K562 (cell line): ENCODE measurements around the gene KLHL14. TPM values are rescaled to one million over a fixed set of nuclear protein-coding genes. Genes with fewer than 3 reads are reported as not detected.

Experiments
- ATAC-seq: fragments of 200-7000 bp; cut with Tn5 transposase; 3 replicates; pipeline ENCODE4 v1.9.1; 2020; ENCODE audit warnings: moderate library complexity
- BruUV-seq: library from RNA; stranded (reverse); fragments of 400-500 nt; replicated peaks from 2 replicates; lab custom pipeline; 2021; lab: Mats Ljungman, UMichigan
- CTCF ChIA-PET: fragments of 300-600 bp; formaldehyde crosslinking; extraction: SDS; loops from one replicate; lab custom pipeline; 2021; ENCODE audit warnings: low intra/inter-chr PET ratio; lab: Yijun Ruan, JAX
- POLR2A ChIA-PET: fragments of 300-600, 350-650 bp; sonication (Branson Sonifier 250); formaldehyde crosslinking; extraction: SDS; loops from one replicate; lab custom pipeline; 2021; ENCODE audit warnings: antibody characterized with exemption, inconsistent platforms; lab: Yijun Ruan, JAX
- DNase-seq, 4 experiments: peaks; one replicate each; pipeline versions ENCODE4 v3.0.0 to v3.0.0-alpha.2; 2011 to 2018; ENCODE audit warnings: low spot score in 3 of 4, mixed read lengths in 3 of 4; ENCODE audit errors: extremely low read depth in 1 of 4
- FAIRE-seq: peaks from 2 replicates; lab custom pipeline; 2011; peaks lifted over from hg19 to GRCh38; lab: Jason Lieb, UNC
- H2AFZ ChIP-seq: 2 replicates; pipeline ENCODE4 v1.6.0; 2011; ENCODE audit warnings: low read depth, low read length, control low read depth, inconsistent platforms
- H3K27ac ChIP-seq: fragments of 200-600 bp; 3 replicates; pipeline ENCODE4 v1.8.0; 2011; ENCODE audit warnings: low read depth, mild to moderate bottlenecking, control low read depth, inconsistent platforms, low read length, moderate library complexity, mixed read lengths; ENCODE audit errors: extremely low read depth
- H3K27me3 ChIP-seq, 2 experiments: fragments of 300-600 bp in 1 of 2; 2 replicates in 1 of 2; 3 replicates in 1 of 2; pipeline versions ENCODE4 v1.6.0 to v1.8.0; 2011; ENCODE audit warnings: inconsistent platforms in 2 of 2, low read length in 2 of 2, mild to moderate bottlenecking in 1 of 2, mixed read lengths in 1 of 2, moderate library complexity in 1 of 2; ENCODE audit not compliant: control insufficient read depth in 2 of 2, insufficient read depth in 2 of 2
- H3K36me3 ChIP-seq: fragments of 300-600 bp; 3 replicates; pipeline ENCODE4 v1.8.0; 2011; ENCODE audit warnings: mild to moderate bottlenecking, low read length, inconsistent platforms; ENCODE audit not compliant: control insufficient read depth, insufficient read depth
- H3K4me1 ChIP-seq, 2 experiments: fragments of 200-600 bp in 1 of 2; replicated peaks in 1 of 2; 2 replicates in 1 of 2; 3 replicates in 1 of 2; pipeline versions ENCODE4 v1.5.1 to v1.8.0; 2011; ENCODE audit warnings: inconsistent platforms in 2 of 2, low read length in 2 of 2, mild to moderate bottlenecking in 1 of 2, mixed read lengths in 1 of 2, moderate library complexity in 1 of 2; ENCODE audit not compliant: control insufficient read depth in 2 of 2, insufficient read depth in 2 of 2
- H3K4me2 ChIP-seq: 2 replicates; pipeline ENCODE4 v1.6.1; 2011; ENCODE audit warnings: low read length, control low read depth, inconsistent platforms, mixed read lengths; ENCODE audit not compliant: insufficient read depth
- H3K4me3 ChIP-seq: fragments of 200-600 bp; sonication (generic), shearing (Covaris generic); 2 replicates; pipeline ENCODE4 v1.5.1; 2016; ENCODE audit warnings: control low read depth, inconsistent platforms
- H3K79me2 ChIP-seq: fragments of 200-600 bp; 3 replicates; pipeline ENCODE4 v1.8.0; 2011; ENCODE audit warnings: low read length, inconsistent platforms; ENCODE audit not compliant: control insufficient read depth, insufficient read depth
- H3K9ac ChIP-seq, 2 experiments: 2 replicates each; pipeline versions ENCODE4 v1.6.0 to v1.6.1; 2011; ENCODE audit warnings: low read depth in 2 of 2, low read length in 2 of 2, control low read depth in 1 of 2, inconsistent platforms in 1 of 2, mild to moderate bottlenecking in 1 of 2, mixed read lengths in 1 of 2; ENCODE audit not compliant: insufficient read depth in 1 of 2
- H3K9me1 ChIP-seq: one replicate; pipeline ENCODE4 v1.6.0; 2011; ENCODE audit warnings: inconsistent platforms, mild to moderate bottlenecking, low read length, moderate library complexity; ENCODE audit not compliant: control insufficient read depth, insufficient read depth
- H3K9me3 ChIP-seq: replicated peaks from 2 replicates; pipeline ENCODE4 v1.5.1; 2011; ENCODE audit warnings: low read depth, low read length, inconsistent platforms; ENCODE audit not compliant: control insufficient read depth, insufficient read depth
- H4K20me1 ChIP-seq: replicated peaks from 2 replicates; pipeline ENCODE4 v1.6.1; 2011; ENCODE audit warnings: low read length, inconsistent platforms, mixed read lengths; ENCODE audit not compliant: control insufficient read depth, insufficient read depth
- CTCF ChIP-seq, 3 experiments: IDR thresholded peaks in 2 of 3; conservative IDR thresholded peaks in 1 of 3; 2 replicates each; pipeline ENCODE4 v1.5.1; 2011 to 2012; ENCODE audit warnings: low read length in 3 of 3, mild to moderate bottlenecking in 3 of 3, control low read depth in 2 of 3, improper control_type of control experiment in 1 of 3, inconsistent platforms in 1 of 3, low read depth in 1 of 3, mixed read lengths in 1 of 3, moderate library complexity in 1 of 3; ENCODE audit not compliant: insufficient read depth in 2 of 3
- KAT2B ChIP-seq: IDR thresholded peaks from one replicate; pipeline ENCODE4 v1.6.1; 2012; ENCODE audit warnings: low read depth, mild to moderate bottlenecking, control low read depth, inconsistent platforms, low read length, moderate library complexity
- RAD21 ChIP-seq, 2 experiments: fragments of 250-450 bp in 1 of 2; fragments of 450-650 bp in 1 of 2; sonication (Bioruptor Pico) in 1 of 2; formaldehyde crosslinking in 1 of 2; IDR thresholded peaks in 1 of 2; conservative IDR thresholded peaks in 1 of 2; 2 replicates each; pipeline versions ENCODE4 v1.4.0 to v1.8.0; 2020 to 2022; ENCODE audit warnings: mild to moderate bottlenecking in 2 of 2, moderate library complexity in 1 of 2
- TFAP4 ChIP-seq: sonication (generic); formaldehyde crosslinking; IDR thresholded peaks from 2 replicates; pipeline ENCODE4 v1.8.0; 2022; ENCODE audit warnings: missing genetic modification reagents, mild to moderate bottlenecking, moderate library complexity, borderline replicate concordance
- ZNF197 ChIP-seq: fragments of 200-800 bp; sonication (Bioruptor generic); IDR thresholded peaks from 2 replicates; pipeline ENCODE4 v1.6.1; 2016; ENCODE audit warnings: low read depth, missing genetic modification characterization, missing compliant biosample characterization
- ZNF280A ChIP-seq: fragments of 450-650 bp; IDR thresholded peaks from 2 replicates; pipeline ENCODE4 v1.6.1; 2018; ENCODE audit warnings: mild to moderate bottlenecking, low read depth; ENCODE audit not compliant: partially characterized antibody
- ZNF583 ChIP-seq: fragments of 250-450 bp; sonication (Bioruptor Pico); IDR thresholded peaks from 2 replicates; pipeline ENCODE4 v1.4.0; 2020
- WGBS: fragments of 100-300 bp; shearing (Covaris generic); methylation state at CpG from one replicate; pipeline ENCODE4 v1.1.6; 2016; ENCODE audit warnings: low coverage, mixed read lengths; ENCODE audit not compliant: insufficient coverage; ENCODE audit errors: missing lambda C conversion rate; 5-methylcytosine and 5-hydroxymethylcytosine counted together
- in situ Hi-C: fragments of 300-500 bp; cut with MboI; formaldehyde crosslinking; loops from 4 replicates; pipeline ENCODE4 v1.15.0; 2018; ENCODE audit warnings: inconsistent platforms, mixed read lengths
- intact Hi-C: fragments of 100-400 bp; cut with micrococcal nuclease; formaldehyde crosslinking; loops from 2 replicates; pipeline ENCODE4 v1.14.2; 2022
- polyA plus RNA-seq, 8 experiments: library from polyadenylated mRNA; depleted of rRNA in 4 of 8; stranded (reverse) in 5 of 8; unstranded in 3 of 8; fragments of >200 nt; fragmentation: Nextera tagmentation in 2 of 8; fragmentation: Illumina TruSeq in 1 of 8; extraction: Ambion mirVana in 2 of 8; extraction: Trizol in 1 of 8; gene quantifications; 2 replicates each; pipeline versions ENCODE4 v1.2.1 to v1.2.3, GENCODE V29; 2011 to 2014; ENCODE audit warnings: inconsistent platforms in 1 of 8, missing spikeins in 1 of 8
- total RNA-seq, 7 experiments: library from RNA; depleted of rRNA in 6 of 7; stranded (reverse); fragments of >200 nt in 6 of 7; fragmentation: Illumina TruSeq in 2 of 7; extraction: Trizol in 2 of 7; gene quantifications; 2 replicates each; pipeline versions ENCODE4 v1.2.1 to v1.2.3, GENCODE V29; 2011 to 2021; ENCODE audit warnings: low replicate concordance in 1 of 7

KLHL14 gene
- total and polyA plus RNA-seq, 9 of the 15 experiments (the other 6 are each of a cell fraction or from before 2014, with no cell fraction given), result not detected

GRCh38 chr18:32717126-32717525 lies 55.7 kb downstream of the KLHL14 start (continued):
- TF ChIP-seq ZNF583 (CRISPR knock-in tag), result no peak

- Histone ChIP-seq H3K4me2 (no peak overlapping the region), H3K79me2 (no peaks in the 10 kb centered on the region), H3K36me3 (no peaks in the 10 kb centered on the region), H3K9ac (no peak overlapping the region), H3K27me3 (no peaks in the 10 kb centered on the region), H3K27ac (no peak overlapping the region), H2AFZ (no peak overlapping the region), H4K20me1 (no peaks in the 10 kb centered on the region), H3K9me1 (no peaks in the 10 kb centered on the region), H3K4me3 (no peak overlapping the region), H3K9me3 (no peaks in the 10 kb centered on the region; the same call in 1 of the 2 replicates), H3K4me1 (no peaks in the 10 kb centered on the region)
- intact Hi-C loops, result no loop called here
- WGBS, result 0% methylated on average over 4 of the region's 4 CpGs
- FAIRE-seq, result peak; percentile 60
- BruUV-seq, result no TSS peak
- peak in 2 of 4 experiments; percentile 8 to 13 for DNase-seq
- TF ChIP-seq ZNF280A (no peak), ZNF197 (CRISPR knock-in tag) (no peak), RAD21 (CRISPR knock-in tag; conservative IDR thresholded peaks at IDR 0.05 in 1 of 2, IDR thresholded peaks at IDR 0.05 in 1 of 2) (peak in 1 of 2 experiments; percentile 38; a peak in 2 of 4 replicates), CTCF (IDR thresholded peaks at IDR 0.05 in 2 of 3, conservative IDR thresholded peaks at IDR 0.05 in 1 of 3; ENCODE audit: insufficient read depth in 2 of 3, low read depth in 1 of 3, low read length in 3 of 3) (peak in 2 of 3 experiments; percentile 29 to 33; a peak in 1 of 6 replicates), TFAP4 (CRISPR knock-in tag) (no peak), KAT2B (no peak)
- ATAC-seq, result 0 out of 3 replicates have a peak, but pooled peaks have one; percentile 61
- in situ Hi-C loops, result no loop called here
- ChIA-PET POLR2A (interaction anchor here (0.7 kb wide), 1 partner anchor 1738 kb away, joined by 3 read pairs; no protein-coding TSS in a partner anchor), CTCF (no interaction called here)
Measured at GRCh38 chr18:32714571-32715148, 58.2 kb downstream of the KLHL14 start.
